ENCODE measurements around the gene OARD1. TPM values are rescaled to one million over a fixed set of nuclear protein-coding genes. Genes with fewer than 3 reads are reported as not detected.

OARD1 gene
- total and polyA plus RNA-seq, 12 donors = 13.7 to 31.2 (median 17.0) TPM

GRCh38 chr6:41080621-41081020 lies 8.5 kb upstream of the OARD1 start:
- intact Hi-C loops (cut with DNase I) = no loop called here
- Histone ChIP-seq H3K27ac (peak overlapping the region in 1 of 10 donors; percentile 76), H3K9me3 (no peaks in the 10 kb centered on the region), H3K4me1 (peaks cover 0 to 28% (median 10%) of the 10 kb centered on the region in 9 donors), H3K4me3 (no peak overlapping the region), H3K36me3 (peaks cover 0 to 72% (median 32%) of the 10 kb centered on the region in 9 donors), H3K27me3 (no peaks in the 10 kb centered on the region)
- ATAC-seq (no peak), DNase-seq (no peak)
- WGBS, 2 donors = 66 to 74% methylated on average over 2 of the region's 2 CpGs
- TF ChIP-seq CTCF (IDR thresholded peaks at IDR 0.05) = no peak

GRCh38 chr6:41079080-41079479 lies 6.9 kb upstream of the OARD1 start:
- no peak overlapping the region for H3K4me3 ChIP-seq
- peaks cover 0 to 56% (median 19%) of the 10 kb centered on the region in 9 donors for H3K36me3 ChIP-seq
- H3K27ac ChIP-seq = no peak overlapping the region
- no peak for ATAC-seq
- H3K27me3 ChIP-seq = no peaks in the 10 kb centered on the region
- 94 to 98% methylated on average over 1 of the region's 1 CpG for WGBS, 2 donors
- TF ChIP-seq CTCF (IDR thresholded peaks at IDR 0.05) = no peak
- H3K4me1 ChIP-seq = peaks cover 6 to 43% (median 26%) of the 10 kb centered on the region in 9 donors
- DNase-seq = no peak
- no peaks in the 10 kb centered on the region for H3K9me3 ChIP-seq
- intact Hi-C loops (cut with DNase I) = no loop called here

- intact Hi-C loops (cut with DNase I) = no loop called here
- DNase-seq = no peak
Observed at GRCh38 chr6:41078101-41078500, 5.9 kb upstream of the OARD1 start.

GRCh38 chr6:41077536-41077935 lies 5.4 kb upstream of the OARD1 start:
- 95 to 98% methylated on average over 2 of the region's 2 CpGs for WGBS, 2 donors
- Histone ChIP-seq H3K9me3 (no peaks in the 10 kb centered on the region), H3K36me3 (peaks cover 0 to 41% (median 17%) of the 10 kb centered on the region in 9 donors), H3K27ac (no peak overlapping the region), H3K27me3 (no peaks in the 10 kb centered on the region), H3K4me1 (peaks cover 6 to 45% (median 27%) of the 10 kb centered on the region in 9 donors), H3K4me3 (no peak overlapping the region)
- no peak for DNase-seq
- ATAC-seq = no peak
- TF ChIP-seq CTCF (IDR thresholded peaks at IDR 0.05) = no peak
- intact Hi-C loops (cut with DNase I) = no loop called here

More at GRCh38 chr6:41078101-41078500, 5.9 kb upstream of the OARD1 start:
- 92 to 94% methylated on average over 3 of the region's 3 CpGs for WGBS, 2 donors
- H3K27ac ChIP-seq = no peak overlapping the region
- H3K4me1 ChIP-seq = peaks cover 6 to 45% (median 27%) of the 10 kb centered on the region in 9 donors
- ATAC-seq = no peak
- no peaks in the 10 kb centered on the region for H3K27me3 ChIP-seq
- H3K9me3 ChIP-seq = no peaks in the 10 kb centered on the region
- TF ChIP-seq CTCF (IDR thresholded peaks at IDR 0.05) = no peak
- H3K4me3 ChIP-seq = no peak overlapping the region
- H3K36me3 ChIP-seq = peaks cover 0 to 47% (median 17%) of the 10 kb centered on the region in 9 donors

Data from heart right ventricle (tissue), 16 donors.